NCI-H2196 treated with DMSO at 0.1 percent for 48 hours (cell line): ENCODE data around the gene NUDT17.
A peak's percentile ranks its signal among the peaks of the same experiment; 100 is the strongest.

Experiments used
- DNase-seq: peaks from one replicate; lab custom pipeline; 2025; ENCODE audit not compliant: unreplicated experiment; lab: John Stamatoyannopoulos, UW

The NUDT17 gene

GRCh38 chr1:145846201-145846612 lies 777 bp downstream of the NUDT17 start:
- DNase-seq = no peak

- DNase-seq = no peak
Observed at GRCh38 chr1:145847827-145848226, 2.4 kb downstream of the NUDT17 start.

- no peak for DNase-seq
Observed at GRCh38 chr1:145849356-145850160, 4.1 kb downstream of the NUDT17 start.

- DNase-seq = no peak
Observed at GRCh38 chr1:145855426-145855948, 10.1 kb downstream of the NUDT17 start.

GRCh38 chr1:145857170-145857569 lies 11.7 kb downstream of the NUDT17 start:
- no peak for DNase-seq

GRCh38 chr1:145858238-145858900 lies 12.9 kb downstream of the NUDT17 start:
- peak; percentile 21 for DNase-seq

GRCh38 chr1:145858901-145859490 lies 13.6 kb downstream of the NUDT17 start, which contains the start of gene PIAS3:
TSS of gene PIAS3 (minus strand) at chr1:145859081. CDS start at chr1:145858990, 91 bp downstream.
- DNase-seq = peak; percentile 90

- DNase-seq = peak; percentile 77
Observed at GRCh38 chr1:145859491-145860023, 14.1 kb downstream of the NUDT17 start.

GRCh38 chr1:145863282-145864018 lies 18.0 kb downstream of the NUDT17 start:
- DNase-seq = no peak

- no peak for DNase-seq
Observed at GRCh38 chr1:145868232-145868631, 22.8 kb downstream of the NUDT17 start.

- no peak for DNase-seq
Observed at GRCh38 chr1:145871994-145872924, 26.8 kb downstream of the NUDT17 start.

- DNase-seq = no peak
Observed at GRCh38 chr1:145874646-145875045, 29.2 kb downstream of the NUDT17 start.

GRCh38 chr1:145877923-145878486 lies 32.6 kb downstream of the NUDT17 start:
- DNase-seq = no peak

- DNase-seq = no peak
Observed at GRCh38 chr1:145878724-145879123, 33.3 kb downstream of the NUDT17 start.

GRCh38 chr1:145879775-145880174 lies 34.3 kb downstream of the NUDT17 start:
- DNase-seq = peak; percentile 87

- DNase-seq = no peak
Observed at GRCh38 chr1:145884675-145885074, 39.2 kb downstream of the NUDT17 start.

- peak; percentile 74 for DNase-seq
Observed at GRCh38 chr1:145885738-145886287, 40.4 kb downstream of the NUDT17 start, which contains the start of gene ANKRD35. TSS of gene ANKRD35 (minus strand) at chr1:145885866. CDS start at chr1:145885758, 108 bp downstream.

- no peak for DNase-seq
Observed at GRCh38 chr1:145886390-145886789, 41.0 kb downstream of the NUDT17 start.

GRCh38 chr1:145886816-145887215 lies 41.4 kb downstream of the NUDT17 start:
- DNase-seq = no peak
